Uterus (tissue), 2 donors: ENCODE data around the gene ASPDH.

Experiments
- CTCF ChIP-seq, 4 experiments: fragments of 200-600 bp in 2 of 4; fragments of 450-650 bp in 2 of 4; sonication (generic) in 2 of 4; IDR thresholded peaks; one replicate each; pipeline ENCODE4 v1.5.1; 2016 to 2019; ENCODE audit warnings: antibody characterized with exemption in 4 of 4, mild to moderate bottlenecking in 2 of 4, moderate library complexity in 1 of 4
- POLR2A ChIP-seq, 2 donors: fragments of 450-650 bp; IDR thresholded peaks; one replicate each; pipeline ENCODE4 v1.6.1; 2016; ENCODE audit warnings: antibody characterized with exemption in 2 of 2, mild to moderate bottlenecking in 1 of 2, moderate library complexity in 1 of 2

- TF ChIP-seq CTCF (IDR thresholded peaks at IDR 0.05) (no peak), POLR2A (IDR thresholded peaks at IDR 0.05) (no peak)
Observed at GRCh38 chr19:50551715-50552187, 38.0 kb upstream of the ASPDH start.
